DMS153 (cell line): ENCODE data around the gene MAP3K12.
A peak's percentile ranks its signal among the peaks of the same experiment; 100 is the strongest.
"Not testable (repeated sequence)": the region's sequence is repeated elsewhere in the genome, so short reads cannot be mapped to it uniquely, and the experiment has no call there.

Source experiments
- DNase-seq: peaks from one replicate; lab custom pipeline; 2025; lab: John Stamatoyannopoulos, UW

MAP3K12 gene

DNA sequence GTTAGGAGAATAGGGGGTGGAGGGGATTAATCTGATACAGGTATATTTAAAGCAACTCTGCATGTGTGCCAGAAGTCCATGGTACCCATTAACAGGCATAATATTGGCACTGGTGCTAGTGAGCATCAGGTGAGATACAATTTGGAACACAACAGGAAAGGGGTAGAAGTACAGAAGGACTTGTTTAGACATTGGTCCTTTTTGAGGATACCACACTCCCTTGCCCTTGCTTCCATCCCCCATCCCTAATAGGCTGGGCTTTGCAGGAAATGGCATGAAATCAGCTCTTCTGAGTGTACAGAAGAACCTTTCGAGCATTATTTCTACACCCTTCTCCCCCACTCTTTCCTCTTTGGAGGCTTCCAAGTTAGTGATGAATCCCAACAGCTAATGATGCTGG lies 31.0 kb downstream of the MAP3K12 start:
- no peak for DNase-seq

- no peak for DNase-seq
Measured at GRCh38 chr12:53467880-53468279, 31.4 kb downstream of the MAP3K12 start.

DNA sequence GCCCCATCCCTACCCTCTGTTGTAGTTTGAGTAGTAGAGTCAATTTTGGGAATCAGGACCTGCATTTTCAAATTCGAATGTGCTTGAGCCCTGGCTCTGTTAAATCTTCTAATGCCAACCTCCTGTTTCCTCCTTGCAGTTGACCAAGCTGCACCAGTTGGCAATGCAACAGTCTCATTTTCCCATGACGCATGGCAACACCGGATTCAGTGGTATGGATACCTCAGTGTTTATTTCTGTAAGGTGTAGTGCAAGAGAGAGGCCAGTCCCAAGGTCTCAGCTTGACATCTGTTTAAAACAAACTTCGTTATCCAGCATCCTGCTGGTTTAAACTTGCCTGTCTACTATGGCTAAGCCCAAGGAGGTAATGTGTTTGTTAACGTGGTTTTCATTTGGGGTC lies 32.2 kb downstream of the MAP3K12 start:
- DNase-seq, result no peak

DNA sequence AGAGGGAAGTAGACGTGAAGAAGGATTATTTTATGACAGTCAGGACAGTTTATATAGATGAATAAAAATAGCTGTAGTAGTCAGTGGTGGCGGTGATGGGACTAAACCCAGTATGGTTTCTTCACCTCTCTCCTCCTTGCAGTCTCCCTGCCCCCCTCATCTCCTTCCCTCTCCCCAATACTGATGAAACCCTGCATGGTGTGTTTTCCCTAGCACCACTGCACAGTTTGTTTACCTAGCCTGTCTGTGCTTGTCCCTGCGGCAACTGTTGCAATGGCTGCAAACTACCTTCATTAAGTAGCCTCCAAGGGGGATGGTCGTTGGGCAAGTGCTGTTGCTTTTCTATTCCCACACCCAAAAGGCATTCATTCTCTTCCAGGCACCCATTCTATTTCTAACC lies 32.6 kb downstream of the MAP3K12 start:
- no peak for DNase-seq

GRCh38 chr12:53465679-53466078 lies 33.6 kb downstream of the MAP3K12 start:
- DNase-seq, result no peak

DNA sequence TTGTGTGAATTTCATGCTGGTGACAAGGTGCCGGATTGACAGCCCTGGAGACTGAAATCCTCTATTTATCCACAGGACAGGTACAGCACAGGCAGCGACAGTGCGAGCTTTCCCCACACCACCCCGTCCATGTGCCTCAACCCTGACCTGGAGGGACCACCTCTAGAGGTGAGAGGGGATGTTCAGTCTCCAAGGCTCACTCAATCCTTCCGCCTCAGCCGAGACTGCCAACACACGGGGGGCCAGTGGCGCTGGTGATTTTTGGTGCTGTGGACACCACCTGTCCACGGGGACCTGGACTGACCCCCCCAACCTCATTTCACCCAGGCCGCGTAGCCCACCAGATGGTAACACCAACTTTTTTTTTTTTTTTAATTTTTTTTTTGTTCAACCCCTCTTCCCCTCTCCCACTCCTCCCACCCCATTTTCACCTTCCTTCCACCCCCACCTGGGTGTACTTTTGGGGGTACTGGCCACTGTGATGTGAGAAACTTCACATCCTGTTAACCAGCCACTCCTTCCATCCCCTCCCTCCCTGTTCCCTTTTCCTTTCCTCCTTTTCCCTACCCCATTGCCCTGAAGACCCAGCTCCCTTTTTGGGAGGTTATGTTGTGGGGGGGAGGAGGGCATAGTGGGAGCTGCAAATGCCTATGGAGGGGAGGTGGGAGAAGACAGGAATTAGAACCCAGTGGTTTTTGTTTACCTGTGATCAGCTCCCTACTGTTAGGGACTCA lies 34.4 kb downstream of the MAP3K12 start:
- DNase-seq, result no peak

DNA sequence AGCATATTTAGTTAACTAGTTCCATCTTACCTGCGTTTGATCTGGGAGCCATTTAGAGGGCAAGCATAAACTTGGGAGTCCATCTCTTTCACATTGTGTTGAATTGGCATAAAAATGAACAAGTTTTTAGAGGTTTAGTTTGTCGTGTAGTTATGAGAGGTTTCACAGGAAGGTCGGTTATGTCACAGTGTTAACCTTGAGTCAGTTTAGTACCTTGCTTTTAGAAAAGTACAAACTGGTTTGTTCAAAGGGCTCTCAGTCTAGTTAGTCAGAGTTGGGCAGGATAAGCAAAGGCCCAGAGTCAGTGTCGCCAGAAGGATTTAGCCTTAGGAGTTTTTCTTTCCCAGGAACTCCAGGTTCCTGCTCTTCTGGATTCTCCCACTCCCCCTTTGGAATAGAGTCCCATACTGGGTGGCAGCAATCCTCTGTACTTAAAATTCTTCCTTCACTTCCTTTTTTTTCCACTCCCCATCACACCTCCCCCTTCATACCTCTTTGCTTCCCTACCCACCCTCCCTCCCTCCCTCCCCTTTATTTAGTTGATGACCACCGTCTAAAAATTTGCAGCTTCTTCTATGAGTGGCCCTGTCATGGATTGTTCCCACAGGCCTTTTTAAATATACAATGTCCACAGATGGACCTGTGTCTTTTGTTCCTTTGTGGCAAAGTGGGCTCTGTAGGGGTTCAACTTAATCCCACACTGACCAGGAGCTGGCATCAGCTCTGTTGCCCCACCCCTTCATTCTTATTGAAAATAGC lies 35.3 kb downstream of the MAP3K12 start:
- no peak for DNase-seq

GRCh38 chr12:53462935-53463334 lies 36.3 kb downstream of the MAP3K12 start:
- no peak for DNase-seq

GRCh38 chr12:53461591-53461990 lies 37.7 kb downstream of the MAP3K12 start:
- DNase-seq, result no peak

- DNase-seq, result no peak
Measured at GRCh38 chr12:53461059-53461458, 38.2 kb downstream of the MAP3K12 start.

- no peak for DNase-seq
Measured at GRCh38 chr12:53459097-53459496, 40.2 kb downstream of the MAP3K12 start.

DNA sequence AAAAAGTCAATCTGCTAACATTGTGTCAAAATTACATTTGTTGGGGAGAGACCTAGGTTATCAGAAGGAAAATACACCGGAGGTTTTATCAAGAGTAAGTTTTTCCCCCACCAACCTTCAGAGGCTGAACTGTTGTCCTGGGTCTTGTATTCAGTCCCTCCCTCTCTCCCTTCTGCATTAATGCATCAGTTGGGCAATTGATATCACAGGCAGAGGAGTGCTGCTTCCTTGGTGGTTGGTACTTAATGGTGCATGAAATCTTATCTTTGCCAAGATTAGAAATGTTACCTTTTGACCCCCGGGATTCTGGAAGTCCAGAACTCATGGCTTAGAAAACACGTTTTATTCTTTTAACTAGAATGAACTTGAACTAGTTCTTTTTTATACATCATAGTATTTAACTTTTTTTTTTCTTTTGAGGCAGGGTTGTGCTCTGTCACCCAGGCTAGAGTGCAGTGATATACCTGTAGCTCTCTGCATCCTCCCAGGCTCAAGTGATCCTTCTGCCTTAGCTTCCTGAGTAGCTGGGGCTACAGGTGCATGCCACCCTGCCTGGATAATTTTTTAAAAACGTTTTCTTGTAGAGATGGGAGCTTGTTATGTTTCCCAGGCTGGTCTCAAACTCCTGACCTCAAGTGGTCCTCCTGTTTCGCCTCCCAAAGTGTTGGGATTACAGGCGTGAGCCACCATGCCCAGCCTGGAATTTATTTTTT lies 42.4 kb downstream of the MAP3K12 start:
- no peak for DNase-seq

- no peak for DNase-seq
Measured at GRCh38 chr12:53454707-53455106, 44.6 kb downstream of the MAP3K12 start.

GRCh38 chr12:53453953-53454640 lies 45.2 kb downstream of the MAP3K12 start:
- DNase-seq, result no peak

DNA sequence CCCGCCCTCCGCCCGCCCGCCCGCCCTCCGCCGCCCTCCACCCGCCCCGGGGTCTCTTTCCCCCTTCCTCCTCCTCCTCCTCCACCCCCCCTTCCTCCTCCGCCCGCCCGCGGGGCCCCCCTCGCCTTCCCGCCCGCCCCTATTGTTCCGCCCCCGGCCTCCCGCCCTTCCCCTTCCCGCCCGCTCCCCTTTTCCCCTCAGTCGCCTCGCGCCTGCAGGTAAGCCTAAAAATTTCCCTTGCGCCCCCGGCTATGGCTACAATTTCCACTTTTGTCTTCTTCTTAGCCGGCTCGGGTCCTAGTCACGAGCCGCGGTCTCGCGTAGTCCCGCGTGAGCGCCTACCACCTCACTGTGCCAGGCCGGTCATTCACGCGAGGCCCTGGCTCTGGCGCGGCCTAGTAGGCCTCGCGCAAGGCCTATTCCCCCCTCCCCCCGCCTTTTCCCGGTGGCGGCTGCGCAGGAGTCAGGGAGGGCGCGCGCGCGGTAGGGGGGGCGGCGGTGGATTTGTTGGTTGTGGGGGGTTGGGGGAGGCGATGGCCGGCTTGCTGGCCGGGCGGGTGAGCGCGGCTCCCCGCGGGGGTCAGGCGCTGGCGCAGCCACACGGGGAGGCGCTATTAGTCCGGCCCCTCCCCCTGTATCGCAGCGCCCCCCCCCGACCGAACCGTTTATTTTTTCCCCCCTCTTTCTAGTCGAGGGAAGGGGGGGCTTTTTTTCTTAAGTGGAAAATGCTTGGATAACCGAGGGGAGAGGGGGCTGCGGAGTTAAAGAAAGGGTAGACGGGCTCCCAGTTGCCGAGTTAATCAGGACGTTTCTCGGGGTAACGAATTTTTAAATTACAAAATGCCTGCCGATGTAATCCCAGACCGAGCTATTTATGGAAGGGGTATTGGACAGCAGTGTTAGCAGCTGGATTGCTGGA lies 46.8 kb downstream of the MAP3K12 start:
- DNase-seq, result no peak

DNA sequence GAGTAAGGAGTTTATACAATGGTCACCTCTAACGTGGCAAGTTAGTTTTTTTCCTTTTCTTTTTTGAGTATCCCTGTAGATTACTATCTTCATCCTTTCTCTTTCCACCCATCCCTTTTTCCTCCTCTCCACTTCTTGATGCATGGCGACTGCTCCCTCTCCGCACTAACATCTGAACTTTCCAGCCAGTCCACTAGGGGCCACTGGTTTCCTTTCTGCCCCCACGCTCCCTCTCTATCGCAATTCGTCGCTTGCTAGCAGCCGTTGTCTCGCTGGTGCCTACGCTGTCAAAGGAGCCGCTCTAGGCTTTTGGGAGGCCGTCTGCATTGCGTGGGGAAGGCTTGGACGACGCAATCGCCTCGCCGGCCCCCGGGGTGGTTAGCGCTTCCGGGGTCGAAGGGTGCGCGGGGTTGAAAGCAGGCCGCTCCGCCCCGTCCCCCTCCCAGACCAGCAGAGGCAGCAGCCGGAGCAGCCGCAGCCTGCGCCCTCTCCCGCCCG lies 47.5 kb downstream of the MAP3K12 start, which contains the start of gene PCBP2:
PCBP2 (plus strand) TSS at position 442 of the 498 bp plus-strand sequence. CDS start 2,699 bp downstream, outside the sequence.
- peak; percentile 99 for DNase-seq

- DNase-seq, result no peak
Measured at GRCh38 chr12:53450936-53451335, 48.3 kb downstream of the MAP3K12 start.

DNA sequence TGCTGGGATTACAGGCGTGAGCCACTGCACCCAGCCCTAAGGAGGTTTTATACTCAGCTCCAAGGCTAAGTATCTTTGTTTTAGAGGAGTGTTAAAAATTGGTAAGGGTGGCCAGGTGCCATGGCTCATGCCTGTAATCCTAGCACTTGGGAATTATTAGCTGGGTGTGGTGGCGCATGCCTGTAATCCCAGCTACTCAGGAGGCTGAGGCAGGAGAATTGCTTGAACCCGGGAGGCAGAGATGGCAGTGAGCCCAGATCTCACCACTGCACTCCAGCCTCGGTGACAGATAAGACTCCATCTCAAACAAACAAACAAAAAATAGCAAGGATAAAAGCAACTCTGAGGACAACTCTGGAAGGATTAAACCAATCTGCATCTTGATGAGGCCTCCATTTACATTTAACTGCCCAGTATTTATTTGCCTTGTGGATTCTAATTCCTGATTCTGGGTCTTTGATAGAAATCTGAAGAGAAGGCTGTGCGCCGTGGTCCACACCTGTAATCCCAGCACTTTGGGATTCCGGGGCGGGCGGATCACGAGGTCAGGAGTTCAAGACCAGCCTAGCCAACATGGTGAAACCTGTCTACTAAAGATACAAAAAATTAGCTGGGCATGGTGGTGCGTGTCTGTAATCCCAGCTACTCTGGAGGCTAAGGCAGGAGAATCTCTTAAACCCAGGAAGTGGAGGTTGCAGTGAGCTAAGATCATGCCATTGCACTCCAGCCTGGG lies 54.5 kb downstream of the MAP3K12 start:
- DNase-seq, result not testable (repeated sequence)

DNA sequence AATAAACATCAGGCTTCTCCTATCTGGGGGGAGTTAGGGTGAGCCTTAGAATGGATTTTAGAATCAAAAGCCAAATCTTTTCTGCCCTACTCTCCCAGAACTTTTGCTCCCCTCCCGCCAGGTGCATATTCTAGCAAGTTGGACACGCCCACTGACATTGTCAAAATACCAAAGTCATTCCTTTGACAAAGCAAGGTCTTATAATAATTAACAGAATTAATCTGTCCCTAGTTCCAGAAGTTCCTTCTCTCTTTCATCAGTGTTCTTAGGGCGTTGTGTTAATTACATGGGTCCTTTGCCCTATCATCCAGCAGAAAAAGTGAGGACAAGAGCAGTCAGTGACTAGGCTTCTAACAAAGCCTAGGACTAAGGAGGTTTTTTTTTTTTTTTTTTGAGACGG lies 55.3 kb downstream of the MAP3K12 start:
- DNase-seq, result no peak
